Daoy (cell line): ENCODE data around the gene GNAQ. TPM values are rescaled to one million over a fixed set of nuclear protein-coding genes. Genes with fewer than 3 reads are reported as not detected.
"Not testable (repeated sequence)": the region's sequence is repeated elsewhere in the genome, so short reads cannot be mapped to it uniquely, and the experiment has no call there.

ENCODE experiments used
- DNase-seq: peaks from one replicate; pipeline ENCODE4 v3.0.0-alpha.2; 2015; ENCODE audit warnings: low read depth
- total RNA-seq: library from RNA; depleted of rRNA; stranded (reverse); fragments of >200 nt; shearing (Covaris generic); gene quantifications from 2 replicates; pipeline ENCODE4 v1.2.3, GENCODE V29; 2014

GNAQ gene
- total RNA-seq, 1 experiment from 2014 or later: 21.7 TPM

DNA sequence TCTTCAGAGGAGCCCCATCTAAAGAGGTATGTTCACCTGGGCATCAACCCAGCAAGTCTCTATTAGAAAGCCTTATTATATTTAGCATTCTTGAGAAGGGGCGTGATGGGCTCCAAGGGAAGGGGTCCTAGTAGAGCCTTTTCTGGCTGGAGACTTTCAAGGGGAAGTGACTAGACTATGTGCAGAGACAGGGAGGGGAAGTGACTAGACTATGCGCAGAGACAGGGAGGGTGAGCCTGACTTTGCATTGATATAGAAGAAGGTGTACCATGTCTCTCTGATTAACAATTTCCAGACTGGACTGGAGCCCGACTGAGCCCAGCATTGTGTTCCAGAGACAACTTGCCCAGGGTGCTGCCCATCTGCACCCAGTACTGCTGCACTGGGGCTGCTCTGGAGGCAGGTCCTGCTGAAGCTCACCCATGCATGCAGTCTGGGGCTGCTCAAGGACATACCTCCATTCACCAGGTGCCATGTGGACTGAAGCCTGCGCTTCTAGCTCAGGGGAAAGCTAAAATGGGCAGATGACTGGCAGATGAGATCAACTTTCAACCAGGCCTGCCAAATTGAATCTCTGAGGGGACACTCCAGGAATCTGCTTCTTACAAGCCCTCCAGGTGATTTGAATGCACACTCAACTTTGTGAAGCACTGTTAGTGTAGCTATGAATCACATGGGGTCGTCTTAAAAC, 300.5 kb downstream of the GNAQ start:
- no peak for DNase-seq

DNA sequence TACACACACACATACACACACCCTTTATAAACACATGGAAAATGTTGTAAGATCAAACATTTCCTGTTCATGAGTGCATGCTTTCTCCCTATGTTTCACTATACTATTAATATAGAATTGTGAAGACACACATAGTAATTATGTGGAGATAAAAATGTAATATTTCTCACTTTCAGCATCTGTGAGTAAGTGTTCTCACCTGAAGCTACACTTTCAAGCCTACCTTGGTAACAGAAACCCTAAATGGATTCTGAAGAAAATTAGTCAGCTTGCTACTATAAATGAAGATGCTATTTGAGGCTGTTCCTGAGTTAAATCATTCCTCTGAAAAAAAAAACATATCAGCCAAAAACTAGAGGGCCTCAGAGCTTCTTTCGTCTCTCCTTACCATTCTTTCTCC, 302.4 kb downstream of the GNAQ start:
- no peak for DNase-seq

DNA sequence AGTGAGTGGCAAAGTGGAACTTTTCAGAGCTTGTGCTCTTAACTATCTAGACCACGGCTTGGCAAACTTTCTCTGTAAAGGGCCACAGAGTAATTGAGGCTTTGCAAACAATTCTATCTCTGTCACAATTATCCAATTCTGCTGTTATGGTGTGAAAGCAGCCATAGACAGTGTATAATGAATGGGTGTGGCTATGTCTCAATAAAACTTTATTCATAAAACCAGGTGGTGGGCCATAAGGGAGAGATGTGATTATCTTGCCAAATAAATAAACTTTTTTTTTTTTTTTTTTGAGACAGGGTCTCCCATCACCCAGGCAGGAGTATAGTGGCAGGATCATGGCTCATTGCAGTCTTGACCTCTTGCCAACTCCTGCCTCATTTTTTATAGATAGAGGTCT, 304.8 kb downstream of the GNAQ start:
- no peak for DNase-seq

DNA sequence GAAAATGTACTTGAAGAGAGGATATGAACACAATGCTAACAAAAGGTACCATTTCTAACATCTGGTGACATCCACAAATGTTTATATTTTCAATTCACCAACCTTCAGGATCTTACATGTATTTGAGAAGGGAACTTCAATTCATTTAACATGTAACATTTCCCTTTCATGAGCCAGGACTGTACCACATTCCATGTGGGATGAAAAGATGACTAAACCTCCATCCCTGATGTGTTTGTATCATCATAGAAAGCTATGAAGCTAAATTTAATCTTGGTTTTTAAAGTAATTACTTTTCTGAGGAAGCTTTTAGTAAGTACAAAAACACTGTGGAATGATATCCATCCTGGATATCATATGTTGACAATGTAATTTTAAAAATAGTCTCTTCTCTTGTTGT, 305.3 kb downstream of the GNAQ start:
- DNase-seq: no peak

DNA sequence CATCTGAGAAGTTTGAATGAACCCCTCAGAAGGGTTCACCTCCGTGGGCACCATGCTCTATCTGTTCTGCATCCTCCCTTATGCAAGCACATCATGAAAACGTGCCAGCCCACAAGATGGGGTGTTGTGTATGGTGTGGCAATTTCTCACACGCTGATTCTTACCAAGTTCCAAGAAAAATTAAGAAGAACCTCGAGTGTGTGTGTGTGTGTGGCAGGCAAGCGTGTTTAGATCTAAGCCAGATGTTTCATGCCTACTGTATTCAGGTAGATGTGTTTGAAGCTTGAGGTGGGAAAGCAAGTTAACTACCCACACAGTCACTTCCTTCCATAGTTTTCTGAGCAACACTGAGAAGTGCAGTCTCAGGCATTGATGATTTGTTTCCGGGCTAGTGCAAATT, 305.8 kb downstream of the GNAQ start:
- no peak for DNase-seq

DNA sequence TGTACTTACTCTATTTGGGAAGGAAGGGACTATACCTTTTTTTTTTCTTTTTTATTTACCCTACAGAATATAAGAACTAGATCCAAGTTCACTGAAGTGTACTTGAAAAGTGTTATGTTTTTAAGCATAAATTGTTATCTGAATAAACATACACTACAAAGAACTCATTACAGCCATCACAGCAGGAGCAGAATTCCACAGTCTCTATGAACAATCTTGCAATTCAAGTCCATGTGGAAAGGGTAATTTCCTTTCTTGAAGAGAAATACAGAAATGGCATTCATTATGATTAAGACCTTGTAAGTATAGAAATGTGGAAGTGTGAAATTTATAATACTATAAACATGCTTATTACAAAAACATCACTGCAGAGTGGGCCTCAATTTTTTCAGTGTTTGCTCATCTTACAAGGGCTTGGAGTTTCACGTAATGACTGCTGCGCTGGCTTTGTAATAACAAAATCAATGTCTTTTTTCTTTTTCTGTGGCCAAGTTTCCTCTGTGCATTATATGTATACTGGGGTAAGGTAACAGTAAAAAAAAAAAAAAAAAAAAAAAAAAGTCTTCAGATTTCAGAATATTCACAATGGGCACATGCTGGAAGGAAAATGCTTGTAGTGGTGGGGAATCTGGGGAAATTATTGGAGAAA, 306.4 kb downstream of the GNAQ start:
- no peak for DNase-seq

DNA sequence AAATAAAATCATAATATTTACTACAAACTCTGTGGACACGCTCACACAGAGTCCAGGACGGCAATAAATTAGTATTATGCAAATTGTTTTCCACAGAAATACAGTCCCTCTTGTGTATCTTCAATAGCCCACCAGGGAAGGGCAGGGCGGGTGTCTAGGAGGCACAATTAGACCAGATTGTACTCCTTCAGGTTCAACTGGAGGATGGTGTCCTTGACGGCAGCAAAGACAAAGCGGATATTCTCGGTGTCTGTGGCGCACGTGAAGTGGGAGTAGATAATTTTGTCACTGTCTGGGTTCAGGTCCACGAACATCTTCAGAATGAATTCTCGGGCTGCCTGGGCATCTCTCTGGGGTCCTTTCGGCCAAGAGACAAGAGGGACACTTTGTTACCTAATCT, 310.5 kb downstream of the GNAQ start:
- not testable (repeated sequence) for DNase-seq

DNA sequence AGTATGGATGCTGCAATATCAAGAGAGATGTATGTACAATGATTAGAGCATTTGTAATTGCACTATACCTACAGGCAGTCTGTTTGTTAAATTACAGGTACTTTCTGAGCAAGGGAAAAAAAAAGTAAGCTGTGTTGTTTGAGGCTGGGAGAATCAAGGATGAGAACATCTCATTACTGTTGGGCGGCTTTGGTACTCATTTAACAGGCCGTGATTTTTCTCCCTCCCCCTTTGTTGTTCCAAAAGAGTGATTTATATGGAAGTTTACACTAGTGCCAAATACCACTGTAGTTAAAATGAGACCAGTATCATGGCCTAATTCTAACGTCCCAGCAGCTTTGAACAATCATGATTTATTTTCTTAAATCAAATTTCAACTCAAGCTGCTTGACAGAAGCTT, 312.3 kb downstream of the GNAQ start:
- no peak for DNase-seq

DNA sequence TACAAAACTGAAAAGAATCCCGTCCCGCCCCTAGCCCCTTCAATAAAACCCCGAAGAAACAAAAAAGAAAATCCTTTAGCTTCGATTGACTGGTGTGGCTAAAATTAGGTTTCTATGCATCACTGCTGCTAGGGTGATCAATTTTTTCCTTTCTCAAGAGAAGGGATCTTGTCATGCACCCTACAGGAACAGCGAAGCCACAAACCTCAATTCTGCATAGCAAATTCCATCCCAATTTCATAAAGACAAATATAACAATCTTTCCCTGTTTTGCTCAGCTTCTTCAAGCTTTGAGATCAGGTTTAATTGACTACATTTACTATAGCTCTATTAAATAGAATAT, 313.3 kb downstream of the GNAQ start:
- not testable (repeated sequence) for DNase-seq

DNA sequence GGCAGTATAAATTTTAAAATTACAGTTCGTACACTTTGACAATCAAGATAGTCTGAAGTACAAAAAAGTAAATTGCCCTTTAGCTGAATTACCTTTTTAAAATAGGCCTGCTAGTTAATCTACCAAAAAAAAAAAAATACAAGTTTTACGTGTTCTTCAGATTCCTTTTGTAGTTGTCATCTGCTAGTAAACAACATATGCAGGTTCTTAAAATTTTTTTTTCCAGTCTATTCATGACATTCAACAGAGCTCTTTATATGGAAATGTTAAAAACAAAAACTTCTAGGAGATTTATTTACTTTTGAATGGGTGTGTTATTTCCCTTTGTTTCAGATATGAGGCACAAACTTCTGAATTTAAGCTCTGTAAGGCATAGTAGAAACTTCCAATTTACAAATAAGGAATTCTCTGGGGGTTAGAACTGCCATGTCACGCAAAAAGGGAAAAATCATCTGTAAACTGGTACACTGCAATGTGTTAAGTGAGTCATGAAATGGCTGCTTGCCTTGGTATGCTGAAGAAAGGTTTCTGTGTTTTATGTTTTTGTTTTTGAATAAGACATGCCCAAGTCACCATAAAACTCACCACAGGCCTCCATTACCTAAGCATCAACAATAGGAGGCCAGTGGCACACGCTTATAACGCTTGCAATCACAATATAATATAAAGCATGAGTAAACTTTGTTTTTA, 313.9 kb downstream of the GNAQ start:
- DNase-seq: peak; percentile 70

DNA sequence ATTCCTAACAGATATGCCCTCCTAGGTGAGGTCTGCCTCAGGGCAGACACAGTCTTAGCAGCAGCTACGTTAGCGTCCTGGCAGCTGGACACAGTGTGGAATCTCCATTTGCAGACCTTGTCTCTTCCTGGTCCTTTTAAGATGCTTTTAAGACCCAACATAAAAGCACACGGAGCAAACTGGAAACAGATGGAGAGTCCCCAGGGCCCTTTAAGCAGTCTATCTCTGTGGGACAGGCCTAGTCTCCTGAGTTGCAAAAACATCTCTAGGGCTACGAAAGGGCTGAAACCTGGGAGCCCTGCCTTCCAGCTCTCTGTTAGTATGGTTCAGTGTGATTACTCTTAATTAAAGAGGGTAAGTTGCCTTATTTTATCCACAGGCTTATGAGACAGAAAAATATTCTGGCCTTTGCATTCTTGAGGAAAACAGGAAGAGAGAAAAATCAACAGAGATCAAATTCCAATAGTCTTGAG, 317.5 kb downstream of the GNAQ start:
- no peak for DNase-seq

DNA sequence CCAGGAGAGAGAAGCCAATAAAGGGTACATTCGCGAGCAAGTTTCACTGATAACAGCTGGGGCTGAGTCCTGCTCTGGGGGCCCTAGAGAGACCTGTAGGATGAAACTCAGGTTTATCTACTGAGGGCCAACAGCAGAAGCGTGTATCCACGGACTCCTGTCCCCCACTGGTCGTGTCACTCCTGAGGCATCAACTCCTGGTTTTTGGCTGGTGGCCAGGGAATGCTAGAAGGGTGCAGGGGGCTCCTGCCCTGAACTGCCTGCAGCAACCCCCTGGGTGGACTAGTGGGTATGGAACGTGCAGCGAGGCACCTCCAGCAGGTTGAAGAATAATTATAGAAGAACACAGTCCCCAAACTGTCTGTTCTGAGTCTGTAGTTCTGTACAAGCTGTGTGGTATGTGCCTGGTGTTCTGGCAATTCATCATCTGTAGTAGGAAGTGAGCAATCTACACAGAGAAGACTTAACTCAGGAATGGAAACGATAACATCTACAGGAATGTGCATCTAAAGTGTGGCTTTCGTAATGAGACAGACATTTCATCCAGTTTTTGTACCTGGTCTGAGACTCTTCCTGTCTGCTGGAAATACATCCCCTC, 319.0 kb downstream of the GNAQ start:
- peak; percentile 66 for DNase-seq

DNA sequence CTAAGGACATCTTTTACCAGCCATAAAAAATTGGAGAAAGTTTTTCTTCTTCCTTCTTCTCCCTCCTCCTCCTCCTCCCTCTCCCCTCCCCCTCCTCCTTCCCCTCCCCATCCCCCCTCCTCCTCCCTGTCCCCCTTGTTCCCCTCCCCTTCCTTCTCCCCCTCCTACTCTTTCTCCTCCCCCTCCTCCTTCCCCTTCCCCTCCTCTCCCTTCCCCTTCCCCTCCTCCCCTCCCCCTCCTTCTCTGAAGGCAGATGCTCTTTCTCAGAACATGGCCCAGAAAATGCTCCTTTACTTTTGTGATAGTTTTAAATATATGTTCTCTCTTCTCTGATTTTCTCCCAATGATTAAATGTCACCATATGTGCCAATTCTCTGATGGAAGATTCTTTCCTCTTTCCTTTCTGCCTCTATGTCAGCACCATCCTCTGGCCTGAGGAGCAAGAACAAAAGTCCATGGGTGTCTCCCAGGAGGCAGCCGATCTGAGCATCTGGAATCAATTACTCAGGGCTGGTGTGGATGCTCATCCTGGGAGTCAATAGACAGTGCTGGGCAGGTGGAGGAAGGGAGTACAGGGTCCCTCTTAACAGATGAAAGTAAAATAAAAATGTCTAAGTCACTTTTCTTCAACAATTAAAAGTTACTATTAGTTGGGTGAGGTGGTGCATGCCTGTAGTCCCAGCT, 320.5 kb downstream of the GNAQ start:
- no peak for DNase-seq

DNA sequence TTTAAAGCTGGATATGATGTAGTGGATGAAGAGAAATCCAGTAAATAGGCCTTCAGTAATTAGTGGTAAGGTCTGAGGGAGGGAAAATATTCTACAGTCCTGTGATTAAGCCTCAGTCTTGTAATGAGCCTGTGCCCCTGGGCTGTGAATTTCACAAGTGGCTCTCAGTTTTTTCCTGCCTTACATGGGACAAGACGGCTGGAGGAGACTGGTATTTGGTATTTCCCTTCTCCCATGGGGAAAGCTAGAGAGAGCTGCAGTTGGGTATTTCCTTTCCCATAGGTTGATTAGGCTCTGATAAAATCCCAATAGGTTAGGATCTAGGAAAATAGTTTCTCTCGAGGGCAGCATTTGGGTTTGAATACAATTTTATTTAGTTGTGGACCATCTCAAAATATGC, 321.3 kb downstream of the GNAQ start:
- DNase-seq: no peak

DNA sequence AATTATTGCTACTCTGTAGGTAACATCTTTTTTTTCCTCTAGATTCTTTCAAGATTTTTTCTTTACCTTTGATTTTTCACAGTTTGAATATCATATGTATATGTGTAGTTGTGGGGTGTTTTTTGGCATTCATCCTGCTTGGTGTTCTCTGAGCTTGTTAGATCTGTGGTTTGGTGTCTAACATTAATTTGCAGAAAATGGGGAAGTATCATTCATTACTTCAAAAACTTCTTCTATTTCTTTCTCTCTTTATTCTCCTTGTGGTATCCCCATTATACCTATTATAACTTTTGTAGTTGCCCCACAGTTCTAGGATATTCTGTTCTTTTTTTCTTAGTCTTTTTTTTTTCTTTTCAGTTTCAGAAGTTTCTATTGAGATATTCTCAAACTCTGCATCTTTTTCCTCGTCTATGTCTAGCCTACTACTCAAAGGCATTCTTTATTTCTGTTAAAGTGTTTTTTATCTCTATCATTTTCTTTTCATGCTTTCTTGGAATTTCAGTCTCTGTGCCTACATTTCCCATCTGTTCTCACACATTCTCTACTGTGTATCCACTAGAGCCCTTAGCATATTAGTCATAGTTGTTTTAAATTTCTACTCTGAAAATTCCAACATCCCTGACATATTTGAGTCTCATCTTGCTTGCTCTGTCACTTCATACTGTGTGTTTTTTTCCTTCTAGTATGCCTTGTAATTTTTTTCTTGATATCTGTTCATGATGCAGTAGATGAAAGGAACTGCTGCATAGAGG, 323.4 kb downstream of the GNAQ start:
- DNase-seq: peak; percentile 19

DNA sequence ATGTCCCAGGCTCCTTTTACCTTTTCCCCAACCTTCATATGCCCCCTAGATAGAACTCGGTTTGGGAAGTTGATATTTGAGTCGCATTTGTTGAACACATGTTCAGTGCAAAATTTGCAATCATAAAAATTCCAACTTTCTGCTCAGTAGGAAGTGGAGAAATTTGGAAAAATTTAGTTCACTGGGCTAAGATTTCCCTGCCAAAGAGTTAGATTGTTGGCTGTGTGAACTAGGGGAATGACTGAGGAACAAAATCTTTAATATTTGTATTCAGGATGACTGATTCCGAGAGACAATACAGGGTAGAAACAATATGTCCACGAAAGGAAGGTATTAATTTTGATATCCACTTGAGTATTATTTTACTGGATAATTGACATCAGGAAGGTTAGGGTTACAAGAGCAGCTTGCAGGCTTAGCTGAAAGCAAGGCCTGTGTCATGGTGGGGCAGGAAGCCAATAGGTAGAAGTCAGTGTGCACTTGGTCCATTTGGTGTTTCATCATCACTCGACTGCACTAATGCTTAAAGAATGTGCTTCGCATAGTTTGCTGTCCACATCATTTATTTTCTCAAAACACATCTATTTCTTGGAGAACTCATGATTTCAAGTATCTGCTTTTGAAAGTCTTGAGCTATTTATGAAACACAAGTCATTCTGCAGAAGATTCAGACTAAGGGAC, 324.1 kb downstream of the GNAQ start:
- peak; percentile 93 for DNase-seq

DNA sequence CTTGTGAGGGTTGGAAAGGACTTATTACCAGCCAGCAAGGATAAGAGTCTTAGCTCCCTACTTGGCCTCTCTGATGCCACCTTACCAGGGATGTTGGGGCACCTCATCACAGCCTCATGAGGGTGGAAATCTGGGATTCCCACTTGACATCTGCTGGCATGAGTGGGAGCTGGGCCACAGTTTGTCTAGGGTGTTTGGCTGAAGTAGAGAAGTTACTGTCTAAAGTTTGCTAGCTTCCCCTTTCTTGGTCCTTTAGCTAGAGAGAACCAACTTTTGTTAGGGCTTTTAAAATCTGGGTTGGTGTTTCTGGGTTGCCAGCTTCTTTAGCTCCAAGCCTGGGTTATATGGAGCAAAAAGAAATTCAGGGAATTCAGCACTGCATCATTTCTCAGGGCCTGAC, 326.0 kb downstream of the GNAQ start:
- no peak for DNase-seq

DNA sequence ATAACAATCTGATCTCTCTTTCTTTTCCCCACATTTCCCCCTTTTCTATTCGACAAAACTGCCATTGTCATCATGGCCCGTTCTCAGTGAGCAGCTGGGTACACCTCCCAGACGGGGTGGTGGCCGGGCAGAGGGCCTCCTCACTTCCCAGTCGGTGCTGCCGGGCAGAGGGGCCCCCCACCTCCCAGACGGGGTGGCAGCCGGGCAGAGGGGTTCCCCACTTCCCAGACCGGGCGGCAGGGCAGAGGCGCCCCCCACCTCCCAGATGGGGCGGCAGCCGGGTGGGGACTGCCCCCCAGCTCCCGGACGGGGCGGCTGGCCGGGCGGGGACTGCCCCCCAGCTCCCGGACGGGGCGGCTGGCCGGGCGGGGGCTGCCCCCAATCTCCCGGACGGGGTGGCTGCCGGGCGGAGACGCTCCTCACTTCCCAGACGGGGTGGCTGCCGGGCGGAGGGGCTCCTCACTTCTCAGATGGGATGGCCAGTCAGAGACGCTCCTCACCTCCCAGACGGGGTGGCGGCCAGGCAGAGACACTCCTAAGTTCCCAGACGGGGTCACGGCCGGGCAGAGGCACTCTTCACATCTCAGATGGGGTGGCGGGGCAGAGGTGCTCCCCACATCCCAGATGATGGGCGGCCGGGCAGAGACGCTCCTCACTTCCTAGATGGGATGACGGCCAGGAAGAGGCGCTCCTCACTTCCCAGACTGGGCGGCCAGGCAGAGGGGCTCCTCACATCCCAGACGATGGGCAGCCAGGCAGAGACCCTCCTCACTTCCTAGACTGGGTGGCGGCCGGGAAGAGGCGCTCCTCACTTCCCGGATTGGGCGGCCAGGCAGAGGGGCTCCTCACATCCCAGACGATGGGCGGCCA, 328.9 kb downstream of the GNAQ start:
- not testable (repeated sequence) for DNase-seq

DNA sequence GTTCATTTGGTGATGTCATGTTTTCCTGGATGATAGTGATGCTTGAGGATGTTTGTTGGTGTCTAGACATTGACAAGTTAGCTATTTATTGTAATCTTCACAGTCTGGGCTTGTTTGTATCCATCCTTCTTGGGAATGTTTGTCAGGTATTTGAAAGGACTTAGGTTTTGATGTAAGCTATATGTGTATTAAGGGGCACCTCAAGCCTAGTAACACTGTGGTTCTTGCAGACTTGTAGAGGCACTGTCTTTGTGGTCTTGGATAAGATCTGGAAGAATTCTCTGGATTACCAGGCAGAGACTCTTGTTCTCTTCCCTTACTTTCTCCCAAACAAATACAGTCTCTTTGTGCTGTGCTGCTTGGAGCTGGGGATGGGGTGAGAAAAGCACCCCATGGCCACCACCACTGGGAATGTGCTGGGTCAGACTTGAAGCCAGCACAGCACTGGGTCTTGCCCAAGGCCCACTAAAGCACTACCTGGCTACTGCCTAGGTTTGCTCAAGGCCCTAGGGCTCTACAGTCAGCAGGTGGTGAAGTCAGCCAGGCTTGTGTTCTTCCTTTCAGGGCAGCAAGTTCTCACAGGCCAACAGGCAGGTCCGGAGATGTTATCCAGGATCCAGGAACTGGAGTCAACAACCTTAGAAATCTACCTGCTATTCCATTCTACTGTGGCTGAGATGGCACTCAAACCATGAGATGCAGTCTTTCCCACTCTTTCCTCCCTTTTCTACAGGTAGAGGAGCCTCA, 334.2 kb downstream of the GNAQ start:
- no peak for DNase-seq
